ENCODE data around the gene IRF4.
"Not testable (repeated sequence)": the region's sequence is repeated elsewhere in the genome, so short reads cannot be mapped to it uniquely, and the experiment has no call there.

The IRF4 gene

DNA sequence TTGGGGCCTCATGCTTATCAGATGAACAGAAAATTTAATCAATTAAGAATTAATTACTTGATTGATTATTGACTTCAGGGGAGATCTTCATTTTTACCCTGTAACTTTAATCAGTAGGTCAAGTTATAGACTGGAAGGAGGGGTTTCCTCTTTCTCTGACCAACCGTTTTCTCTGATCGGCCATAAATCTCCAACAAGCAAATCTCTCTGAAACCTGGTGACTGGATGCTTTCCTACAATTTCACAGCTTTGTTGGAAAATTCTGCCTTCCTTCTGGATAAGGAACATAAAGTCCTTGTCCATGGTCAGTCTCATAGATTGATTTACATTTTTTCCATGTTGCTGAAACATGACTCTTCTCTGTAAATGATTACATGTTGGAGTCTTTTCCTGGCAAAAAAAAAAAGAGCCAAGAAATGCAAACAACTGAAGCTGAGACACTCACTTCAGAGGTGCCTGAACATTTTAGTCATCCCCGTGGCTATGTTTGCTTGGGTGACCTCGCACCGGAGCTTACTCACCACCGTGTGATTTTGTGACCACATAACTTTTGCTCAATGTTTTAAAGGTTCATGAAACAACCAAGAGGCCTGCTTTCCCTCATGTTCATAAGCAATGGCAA lies 31.0 kb downstream of the IRF4 start:
- no peak for DNase-seq (ENCODE audit: low spot score)

DNA sequence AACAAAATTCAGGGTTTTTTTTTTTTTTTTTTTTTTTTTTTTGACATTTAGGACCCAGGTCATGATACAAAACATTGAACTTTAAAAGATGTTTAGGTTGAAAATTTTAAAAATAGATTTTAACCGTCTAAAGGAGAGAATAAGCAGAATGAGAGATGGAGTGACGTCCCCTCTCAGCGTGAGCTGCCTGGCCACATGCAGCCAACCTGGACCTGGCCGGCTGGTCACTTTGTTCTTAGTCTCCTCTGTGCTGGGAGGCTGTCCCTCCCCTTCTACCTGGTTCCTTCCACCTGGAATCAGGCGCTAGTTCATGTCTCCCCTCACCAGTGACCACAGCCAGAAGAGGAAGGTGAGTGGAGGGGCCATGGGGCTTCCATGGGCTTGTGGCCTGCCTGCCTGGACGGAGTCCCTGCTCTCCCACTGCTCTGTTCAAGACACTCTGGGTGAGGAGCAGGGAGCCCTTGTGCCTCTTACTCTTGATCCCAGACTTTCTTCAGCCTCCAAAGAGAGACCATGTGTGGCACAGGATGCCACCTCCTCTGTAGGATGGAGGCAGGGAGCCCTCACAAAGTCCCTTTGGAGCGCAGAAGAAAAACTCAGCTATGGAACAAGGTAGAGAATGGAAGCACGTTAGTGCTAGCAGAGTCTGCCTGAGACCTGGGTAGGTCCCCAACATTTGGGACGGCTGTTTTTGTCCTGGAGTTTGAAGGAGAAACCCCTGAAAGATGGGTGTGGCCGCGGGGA lies 31.7 kb downstream of the IRF4 start:
- DNase-seq (ENCODE audit: low spot score): no peak

GRCh38 chr6:423799-424345 lies 32.3 kb downstream of the IRF4 start:
- no peak for DNase-seq (ENCODE audit: low spot score)

GRCh38 chr6:424741-425417 lies 33.3 kb downstream of the IRF4 start:
- no peak for DNase-seq (ENCODE audit: low spot score)

DNA sequence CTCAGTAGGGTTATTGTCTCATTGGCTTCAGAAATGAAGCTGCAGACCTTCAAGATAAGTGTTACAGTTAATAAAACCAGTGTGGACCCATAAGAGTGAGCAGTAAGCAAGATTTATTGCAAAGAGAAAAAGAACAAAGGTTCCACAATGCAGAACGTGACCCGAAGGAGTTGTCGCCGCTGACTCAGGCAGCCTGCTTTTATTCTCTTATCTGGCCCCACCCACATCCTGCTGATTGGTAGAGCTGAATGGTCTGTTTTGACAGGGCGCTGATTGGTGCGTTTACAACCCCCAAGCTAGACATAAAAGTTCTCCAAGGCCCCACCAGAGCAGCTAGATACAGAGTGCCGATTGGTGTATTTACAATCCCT lies 33.9 kb downstream of the IRF4 start:
- DNase-seq (ENCODE audit: low spot score): not testable (repeated sequence)

GRCh38 chr6:426198-426738 lies 34.7 kb downstream of the IRF4 start:
- DNase-seq (ENCODE audit: low spot score): not testable (repeated sequence)

DNA sequence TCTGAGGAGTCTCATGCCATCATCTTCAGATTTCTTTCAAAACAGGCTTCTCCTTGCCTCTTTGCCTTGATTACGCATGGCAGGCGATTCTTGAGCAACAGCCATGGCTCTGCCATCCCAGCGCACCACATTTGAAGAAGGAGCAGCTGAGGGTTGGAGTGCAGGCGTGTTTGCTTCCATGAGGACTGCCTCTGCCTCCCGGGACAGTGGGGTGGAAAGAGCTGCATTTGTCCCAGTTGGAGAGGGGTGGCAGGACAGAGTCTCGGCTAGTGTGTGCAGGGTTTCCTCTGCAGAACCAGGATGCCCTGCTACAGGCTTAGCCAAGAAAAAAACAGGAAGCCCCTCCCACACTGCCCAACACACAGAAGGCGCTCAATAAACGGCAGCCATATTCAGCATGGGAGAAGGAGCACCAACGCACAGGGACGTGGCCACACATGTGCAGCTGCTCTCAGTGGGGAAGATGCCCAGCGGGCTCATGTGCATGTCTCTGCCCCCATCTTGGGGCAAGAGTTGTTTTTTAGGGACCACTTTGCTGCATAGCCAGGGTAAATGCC lies 36.6 kb downstream of the IRF4 start:
- DNase-seq (ENCODE audit: low spot score): no peak

GRCh38 chr6:429515-430121 lies 38.1 kb downstream of the IRF4 start:
- no peak for DNase-seq (ENCODE audit: low spot score)

- DNase-seq (ENCODE audit: low spot score): no peak
Measured at GRCh38 chr6:431504-431903, 40.0 kb downstream of the IRF4 start.

DNA sequence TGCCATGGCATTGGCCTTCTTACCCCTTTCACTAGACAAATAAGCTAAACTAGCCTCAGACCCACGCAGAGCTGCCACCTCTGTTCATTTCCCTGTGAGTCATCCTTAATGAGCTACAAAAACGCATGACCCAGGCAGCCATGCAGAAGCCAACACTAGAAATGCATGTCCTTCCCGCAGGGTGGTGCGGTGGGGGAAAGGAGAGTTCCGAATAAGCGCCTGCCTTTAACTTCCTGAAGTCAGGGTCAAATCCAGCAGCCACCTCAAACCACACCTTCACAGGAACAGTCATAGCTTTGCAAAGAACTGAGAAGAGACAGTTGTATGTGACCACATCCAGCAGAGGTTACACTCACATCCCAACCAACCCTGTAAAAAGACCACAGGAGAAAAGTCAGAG lies 40.4 kb downstream of the IRF4 start:
- DNase-seq (ENCODE audit: low spot score): no peak

GRCh38 chr6:434051-434705 lies 42.6 kb downstream of the IRF4 start:
- DNase-seq (ENCODE audit: low spot score): no peak

DNA sequence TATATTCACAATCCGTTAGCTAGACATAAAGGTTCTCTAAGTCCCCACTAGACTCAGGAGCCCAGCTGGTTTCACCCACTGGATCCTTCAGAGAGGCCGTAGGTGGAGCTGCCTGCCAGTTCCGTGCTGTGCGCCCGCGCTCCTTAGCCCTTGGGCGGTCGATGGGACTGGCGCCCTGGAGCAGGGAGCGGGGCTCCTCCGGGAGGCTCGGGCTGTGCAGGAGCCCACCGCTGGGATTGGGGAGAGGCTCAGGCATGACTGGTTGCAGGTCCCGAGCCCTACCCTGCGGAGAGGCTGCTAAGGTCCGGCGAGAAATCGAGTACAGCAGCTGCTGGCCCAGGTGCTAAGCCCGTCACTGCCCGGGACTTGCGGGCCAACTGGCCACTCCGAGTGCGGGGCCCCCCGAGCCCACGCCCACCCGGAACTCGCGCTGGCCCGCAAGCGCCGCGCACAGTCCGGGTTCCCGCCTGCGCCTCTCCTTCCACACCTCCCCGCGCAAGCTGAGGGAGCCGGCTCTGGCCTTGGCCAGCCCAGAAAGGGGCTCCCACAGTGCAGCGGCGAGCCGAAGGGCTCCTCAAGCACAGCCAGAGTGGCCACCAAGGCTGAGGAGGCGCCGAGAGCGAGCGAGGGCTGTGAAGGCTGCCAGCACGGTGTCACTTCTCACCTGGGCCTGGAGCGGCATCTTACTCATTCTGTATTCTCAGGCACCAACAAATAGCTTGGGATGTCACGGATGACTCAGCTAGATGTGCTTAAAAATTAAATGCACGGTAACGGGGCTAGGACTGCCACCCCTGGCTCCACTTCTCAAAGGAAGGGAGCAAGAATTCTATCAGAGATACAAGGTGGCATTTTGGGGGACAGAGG lies 44.1 kb downstream of the IRF4 start:
- no peak for DNase-seq (ENCODE audit: low spot score)

- no peak for DNase-seq (ENCODE audit: low spot score)
Measured at GRCh38 chr6:436308-437036, 44.9 kb downstream of the IRF4 start.

GRCh38 chr6:437037-437392 lies 45.5 kb downstream of the IRF4 start:
- no peak for DNase-seq (ENCODE audit: low spot score)

DNA sequence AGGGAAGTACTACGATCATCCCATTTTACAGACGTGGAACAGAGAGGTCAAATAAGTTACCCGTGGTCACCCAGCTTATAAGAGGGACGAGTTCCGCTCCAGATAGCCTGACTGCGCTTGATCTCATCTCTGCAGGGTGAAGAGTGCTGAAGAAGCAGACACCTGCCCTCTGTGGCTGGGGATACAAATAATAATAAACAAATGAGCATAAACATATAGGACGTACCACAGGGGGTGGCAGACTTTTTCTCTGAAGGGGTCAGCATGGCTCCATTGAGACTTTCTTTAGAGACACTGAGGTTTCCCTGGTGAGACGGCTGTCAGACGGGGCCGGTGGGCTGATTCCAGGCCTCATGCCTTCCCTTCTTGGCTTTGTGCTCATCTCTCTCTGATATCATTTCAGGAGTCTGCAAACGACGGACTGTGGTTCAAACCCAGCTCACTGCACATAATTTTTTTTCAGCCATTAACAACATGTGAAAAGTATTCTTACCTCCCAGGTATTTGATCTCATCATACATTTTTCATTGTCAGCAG lies 47.1 kb downstream of the IRF4 start:
- no peak for DNase-seq (ENCODE audit: low spot score)

DNA sequence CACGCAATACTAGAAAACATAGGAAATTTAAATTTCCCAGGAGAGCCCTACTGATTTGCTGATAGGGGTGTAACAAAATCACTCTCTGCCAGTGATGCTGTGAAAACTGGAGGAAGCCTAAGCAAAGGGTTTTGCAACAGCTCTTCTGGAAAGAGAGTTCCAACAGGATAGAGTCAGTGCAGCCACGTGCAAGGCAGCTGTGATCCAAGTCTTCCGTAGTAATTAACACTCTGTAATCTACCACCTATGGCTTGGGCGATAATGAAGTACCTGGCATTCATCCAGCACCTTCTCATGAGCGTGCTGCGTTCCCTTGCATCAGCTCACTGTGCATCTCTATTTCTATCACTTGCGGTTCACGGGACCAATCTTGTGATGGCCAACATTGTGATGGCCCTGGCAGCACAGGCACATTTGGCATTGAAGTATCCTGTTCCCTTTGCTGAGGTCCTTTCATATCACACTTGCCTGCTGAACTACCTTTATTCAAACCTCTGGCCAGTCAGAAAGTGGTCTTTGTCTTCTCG lies 48.2 kb downstream of the IRF4 start:
- no peak for DNase-seq (ENCODE audit: low spot score)

DNA sequence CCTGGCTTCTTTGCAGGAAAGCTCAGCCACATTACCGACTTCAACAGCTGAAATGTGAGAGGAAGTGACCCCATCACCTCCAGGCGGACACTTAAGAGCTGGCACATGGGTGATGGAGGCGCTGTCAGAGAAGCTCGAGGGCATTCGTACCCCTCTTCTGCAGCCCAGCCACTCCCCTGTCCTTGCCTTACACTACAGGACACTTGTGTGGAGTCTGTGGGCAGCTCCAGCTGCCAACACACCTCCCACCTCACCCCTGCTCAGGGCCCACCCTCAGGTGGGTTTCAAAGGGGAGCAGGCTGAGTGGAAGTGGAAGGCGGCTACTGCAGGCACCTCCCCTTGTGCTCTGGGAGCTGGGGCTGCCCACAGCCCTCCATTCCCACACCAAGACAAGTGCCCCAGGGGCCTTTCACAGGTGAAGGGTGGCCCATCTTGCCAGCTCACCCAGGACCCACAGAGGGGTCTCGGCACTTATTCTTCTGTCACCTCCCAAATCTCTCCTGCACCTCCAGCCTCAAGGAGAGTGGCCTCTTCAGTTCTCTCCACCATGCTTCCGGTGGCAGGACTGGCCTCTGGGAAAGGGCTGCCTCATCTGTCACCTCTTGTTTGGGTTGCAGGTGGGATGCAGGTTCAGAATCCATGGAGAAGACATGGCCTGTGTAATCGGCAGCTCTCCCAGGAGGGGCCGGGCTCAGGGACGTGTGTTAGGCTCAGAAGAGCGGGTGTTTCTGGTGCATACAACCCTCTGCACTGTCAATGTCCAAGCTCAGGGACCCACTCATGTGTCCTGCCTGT lies 49.8 kb downstream of the IRF4 start:
- DNase-seq (ENCODE audit: low spot score): no peak

- no peak for DNase-seq (ENCODE audit: low spot score)
Measured at GRCh38 chr6:443621-444159, 52.1 kb downstream of the IRF4 start.
